Bone marrow (tissue), 2 donors: ENCODE results near the gene ZDHHC17.

Experiments used
- DNase-seq, 2 donors: peaks; one replicate each; lab custom pipeline; 2025; lab: John Stamatoyannopoulos, UW

The ZDHHC17 gene

GRCh38 chr12:76820888-76821482 lies 57.1 kb downstream of the ZDHHC17 start:
- no peak for DNase-seq

- no peak for DNase-seq
Observed at GRCh38 chr12:76830436-76830835, 66.5 kb downstream of the ZDHHC17 start.

- DNase-seq = no peak
Observed at GRCh38 chr12:76836633-76837032, 72.7 kb downstream of the ZDHHC17 start.

- DNase-seq = no peak
Observed at GRCh38 chr12:76847260-76847659, 83.3 kb downstream of the ZDHHC17 start.

GRCh38 chr12:76848132-76848531 lies 84.2 kb downstream of the ZDHHC17 start:
- no peak for DNase-seq

- no peak for DNase-seq
Observed at GRCh38 chr12:76852106-76852505, 88.2 kb downstream of the ZDHHC17 start.

- DNase-seq = no peak
Observed at GRCh38 chr12:76855271-76855670, 91.4 kb downstream of the ZDHHC17 start.

GRCh38 chr12:76856018-76856644 lies 92.2 kb downstream of the ZDHHC17 start:
- DNase-seq = no peak

GRCh38 chr12:76859611-76860010 lies 95.7 kb downstream of the ZDHHC17 start:
- DNase-seq = no peak

- no peak for DNase-seq
Observed at GRCh38 chr12:76860256-76860655, 96.3 kb downstream of the ZDHHC17 start.

- DNase-seq = no peak
Observed at GRCh38 chr12:76863005-76863670, 99.2 kb downstream of the ZDHHC17 start.

- DNase-seq = no peak
Observed at GRCh38 chr12:76863837-76864236, 99.9 kb downstream of the ZDHHC17 start.

- DNase-seq = no peak
Observed at GRCh38 chr12:76864791-76865400, 101.0 kb downstream of the ZDHHC17 start.

GRCh38 chr12:76866151-76866567 lies 102.2 kb downstream of the ZDHHC17 start:
- DNase-seq = no peak

- DNase-seq = no peak
Observed at GRCh38 chr12:76866726-76867125, 102.8 kb downstream of the ZDHHC17 start.

- no peak for DNase-seq
Observed at GRCh38 chr12:76871082-76871481, 107.2 kb downstream of the ZDHHC17 start.

- no peak for DNase-seq
Observed at GRCh38 chr12:76871742-76872141, 107.8 kb downstream of the ZDHHC17 start.

- no peak for DNase-seq
Observed at GRCh38 chr12:76872415-76872814, 108.5 kb downstream of the ZDHHC17 start.

- no peak for DNase-seq
Observed at GRCh38 chr12:76874027-76874426, 110.1 kb downstream of the ZDHHC17 start.

GRCh38 chr12:76874491-76875190 lies 110.7 kb downstream of the ZDHHC17 start:
- no peak for DNase-seq

GRCh38 chr12:76876696-76877229 lies 112.8 kb downstream of the ZDHHC17 start:
- no peak for DNase-seq
